Chondrocyte (in vitro differentiated cells): ENCODE results near the gene MAP7D3. TPM values are rescaled to one million over a fixed set of nuclear protein-coding genes. Genes with fewer than 3 reads are reported as not detected.
"Not testable (repeated sequence)": the region's sequence is repeated elsewhere in the genome, so short reads cannot be mapped to it uniquely, and the experiment has no call there.

Experiments used
- DNase-seq: peaks from one replicate; pipeline ENCODE4 v3.0.0; 2021; ENCODE audit warnings: mixed read lengths, low spot score
- H3K27ac Mint-ChIP-seq: one replicate; pipeline ENCODE4 v1.8.0; 2021; ENCODE audit warnings: mild to moderate bottlenecking, moderate library complexity, mixed read lengths; ENCODE audit not compliant: unreplicated experiment
- H3K27me3 Mint-ChIP-seq: 2 replicates; pipeline ENCODE4 v1.8.0; 2021; ENCODE audit warnings: low read depth, mixed read lengths
- H3K36me3 Mint-ChIP-seq: 2 replicates; pipeline ENCODE4 v1.8.0; 2021; ENCODE audit warnings: low read depth, mixed read lengths
- H3K4me1 Mint-ChIP-seq: 2 replicates; pipeline ENCODE4 v1.8.0; 2021; ENCODE audit warnings: low read depth, mild to moderate bottlenecking, mixed read lengths
- H3K4me3 Mint-ChIP-seq: one replicate; pipeline ENCODE4 v1.8.0; 2021; ENCODE audit warnings: mild to moderate bottlenecking, moderate library complexity, mixed read lengths; ENCODE audit not compliant: unreplicated experiment
- H3K9me3 Mint-ChIP-seq: 2 replicates; pipeline ENCODE4 v1.8.0; 2021; ENCODE audit warnings: low read depth, mixed read lengths
- total RNA-seq: library from RNA; stranded (reverse); gene quantifications from 3 replicates; pipeline ENCODE4 v1.2.1, GENCODE V29; 2021
- TF ChIP-seq, protein P1 (sequence below): fragments of 200-600 bp; sonication (generic); IDR thresholded peaks from 2 replicates; pipeline ENCODE4 v1.5.0; 2021; ENCODE audit warnings: antibody characterized with exemption, mild to moderate bottlenecking, moderate library complexity

The MAP7D3 gene
- total RNA-seq, 1 donor from 2014 or later, result 48.2 TPM

GRCh38 chrX:136179133-136179532, 72.1 kb downstream of the MAP7D3 start:
- Mint-ChIP-seq H3K27me3 (no peaks in the 10 kb centered on the region), H3K27ac (peak overlapping the region; percentile 58), H3K9me3 (no peaks in the 10 kb centered on the region), H3K36me3 (peaks cover 6% of the 10 kb centered on the region), H3K4me3 (no peak overlapping the region), H3K4me1 (peaks cover 94% of the 10 kb centered on the region)
- DNase-seq, result no peak
- TF ChIP-seq, protein P1, sequence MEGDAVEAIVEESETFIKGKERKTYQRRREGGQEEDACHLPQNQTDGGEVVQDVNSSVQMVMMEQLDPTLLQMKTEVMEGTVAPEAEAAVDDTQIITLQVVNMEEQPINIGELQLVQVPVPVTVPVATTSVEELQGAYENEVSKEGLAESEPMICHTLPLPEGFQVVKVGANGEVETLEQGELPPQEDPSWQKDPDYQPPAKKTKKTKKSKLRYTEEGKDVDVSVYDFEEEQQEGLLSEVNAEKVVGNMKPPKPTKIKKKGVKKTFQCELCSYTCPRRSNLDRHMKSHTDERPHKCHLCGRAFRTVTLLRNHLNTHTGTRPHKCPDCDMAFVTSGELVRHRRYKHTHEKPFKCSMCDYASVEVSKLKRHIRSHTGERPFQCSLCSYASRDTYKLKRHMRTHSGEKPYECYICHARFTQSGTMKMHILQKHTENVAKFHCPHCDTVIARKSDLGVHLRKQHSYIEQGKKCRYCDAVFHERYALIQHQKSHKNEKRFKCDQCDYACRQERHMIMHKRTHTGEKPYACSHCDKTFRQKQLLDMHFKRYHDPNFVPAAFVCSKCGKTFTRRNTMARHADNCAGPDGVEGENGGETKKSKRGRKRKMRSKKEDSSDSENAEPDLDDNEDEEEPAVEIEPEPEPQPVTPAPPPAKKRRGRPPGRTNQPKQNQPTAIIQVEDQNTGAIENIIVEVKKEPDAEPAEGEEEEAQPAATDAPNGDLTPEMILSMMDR, result no peak

GRCh38 chrX:136176399-136176825, 74.8 kb downstream of the MAP7D3 start:
- peak overlapping the region; percentile 11 for H3K4me3 Mint-ChIP-seq
- TF ChIP-seq, protein P1, result no peak
- peaks cover 83% of the 10 kb centered on the region for H3K4me1 Mint-ChIP-seq
- no peaks in the 10 kb centered on the region for H3K27me3 Mint-ChIP-seq
- peak overlapping the region; percentile 93 for H3K27ac Mint-ChIP-seq
- H3K9me3 Mint-ChIP-seq, result no peaks in the 10 kb centered on the region
- DNase-seq, result no peak
- peaks cover 5% of the 10 kb centered on the region for H3K36me3 Mint-ChIP-seq

DNA sequence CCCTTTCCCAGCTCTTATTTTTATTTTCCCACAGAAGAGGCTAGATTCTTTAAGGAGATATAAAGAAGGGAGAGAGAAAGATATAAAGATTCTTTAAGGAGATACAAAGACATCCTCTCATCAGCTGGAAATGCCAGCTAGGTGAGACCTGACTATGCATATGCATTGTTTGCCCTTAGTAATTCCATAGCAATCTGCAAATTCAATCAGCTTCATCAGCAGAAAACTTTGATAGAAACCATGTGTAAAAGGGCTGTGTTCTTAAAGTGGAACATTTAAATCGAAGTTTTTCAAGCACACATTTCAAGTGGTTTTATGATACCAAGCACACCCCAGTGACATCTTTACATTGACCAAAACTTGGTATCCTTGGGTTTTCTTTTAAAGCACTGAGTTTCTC, 79.8 kb downstream of the MAP7D3 start:
- H3K36me3 Mint-ChIP-seq, result peaks cover 4% of the 10 kb centered on the region
- peak overlapping the region; percentile 37 for H3K4me3 Mint-ChIP-seq

GRCh38 chrX:136170139-136170800, 80.9 kb downstream of the MAP7D3 start:
- Mint-ChIP-seq H3K27ac (peak overlapping the region; percentile 95), H3K4me3 (peak overlapping the region; percentile 37)

More for the DNA sequence above, 79.8 kb downstream of the MAP7D3 start:
- peak overlapping the region; percentile 95 for H3K27ac Mint-ChIP-seq
- no peaks in the 10 kb centered on the region for H3K27me3 Mint-ChIP-seq
- DNase-seq, result no peak
- H3K4me1 Mint-ChIP-seq, result peaks cover 87% of the 10 kb centered on the region
- TF ChIP-seq, protein P1, result no peak
- H3K9me3 Mint-ChIP-seq, result peaks cover 13% of the 10 kb centered on the region

DNA sequence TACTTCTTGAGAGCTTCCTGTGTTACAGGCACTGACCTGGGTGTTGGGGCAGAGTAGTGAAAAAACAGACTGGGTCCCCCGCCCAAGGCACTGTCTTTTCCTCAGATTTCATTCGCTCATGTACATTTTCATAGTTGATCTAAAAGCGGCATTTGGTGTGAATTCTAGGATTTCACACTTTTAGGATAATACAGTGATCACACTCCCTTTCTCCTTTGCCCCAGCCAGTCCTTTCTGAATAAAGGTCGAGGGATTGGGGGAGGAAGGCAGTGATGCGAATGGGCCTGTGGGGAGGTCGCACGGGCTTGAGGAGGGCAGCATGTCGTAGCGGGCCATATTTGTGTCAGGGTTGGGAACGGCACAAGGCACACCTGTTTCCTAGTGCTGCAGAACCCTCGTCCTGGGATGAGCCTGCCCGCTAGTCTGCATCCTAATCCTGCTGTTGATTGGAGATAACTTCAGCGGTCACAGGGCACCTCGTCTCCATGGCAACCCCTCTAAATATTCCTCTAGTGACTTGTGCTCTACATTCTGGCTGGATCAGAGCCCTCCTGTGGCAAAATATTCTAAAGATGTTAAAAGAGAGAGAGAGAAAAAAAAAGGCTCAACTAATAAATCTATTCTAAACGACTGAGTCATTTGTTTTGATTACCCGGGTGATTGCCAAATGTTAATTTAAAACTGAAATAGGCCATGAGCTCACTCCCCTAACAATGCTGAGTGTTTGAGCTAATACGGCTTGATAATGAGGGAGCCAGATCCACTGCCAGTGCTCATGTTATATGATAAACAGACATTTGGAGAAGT, 82.1 kb downstream of the MAP7D3 start:
- TF ChIP-seq, protein P1, result peak; percentile 31
- Mint-ChIP-seq H3K9me3 (peaks cover 13% of the 10 kb centered on the region), H3K27me3 (no peaks in the 10 kb centered on the region), H3K4me1 (peaks cover 84% of the 10 kb centered on the region), H3K36me3 (peaks cover 6% of the 10 kb centered on the region), H3K27ac (peak overlapping the region; percentile 95), H3K4me3 (peak overlapping the region; percentile 37)
- no peak for DNase-seq

More at GRCh38 chrX:136170139-136170800, 80.9 kb downstream of the MAP7D3 start:
- peaks cover 87% of the 10 kb centered on the region for H3K4me1 Mint-ChIP-seq
- TF ChIP-seq, protein P1, result peak; percentile 66
- H3K9me3 Mint-ChIP-seq, result peaks cover 13% of the 10 kb centered on the region
- DNase-seq, result no peak
- H3K27me3 Mint-ChIP-seq, result no peaks in the 10 kb centered on the region
- H3K36me3 Mint-ChIP-seq, result peaks cover 6% of the 10 kb centered on the region

DNA sequence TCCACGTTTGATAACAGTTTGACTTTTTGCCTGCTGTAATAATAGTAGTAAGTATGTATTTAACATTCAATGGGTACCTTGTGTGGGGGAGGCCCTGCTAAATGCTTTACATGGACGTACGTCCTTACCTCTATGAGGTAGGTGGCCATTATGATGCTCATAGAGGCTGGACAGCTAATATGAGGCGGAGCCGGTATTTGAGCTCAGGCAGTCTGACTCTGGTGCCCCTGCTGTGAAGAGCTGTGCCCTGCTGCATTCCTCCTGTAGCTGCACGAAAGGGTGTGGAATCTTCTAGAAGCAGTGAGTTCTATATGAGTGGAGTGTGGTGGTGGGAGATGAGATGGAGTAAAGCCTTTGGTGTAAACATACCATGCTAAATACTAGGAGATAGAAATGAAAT, 83.2 kb downstream of the MAP7D3 start:
- Mint-ChIP-seq H3K27ac (peak overlapping the region; percentile 95), H3K4me3 (peak overlapping the region; percentile 33), H3K4me1 (peaks cover 90% of the 10 kb centered on the region), H3K9me3 (peaks cover 13% of the 10 kb centered on the region)
- H3K36me3 Mint-ChIP-seq, H3K27me3 Mint-ChIP-seq, DNase-seq: not testable (repeated sequence)
